Activated CD8-positive, alpha-beta memory T cell treated with anti-CD3 and anti-CD28 coated beads, Interleukin-2, amount 50 U/mL, for 24 hours (primary cell): ENCODE results near the gene UBA5.
A peak's percentile ranks its signal among the peaks of the same experiment; 100 is the strongest.
"Not testable (repeated sequence)": the region's sequence is repeated elsewhere in the genome, so short reads cannot be mapped to it uniquely, and the experiment has no call there.

Source experiments
- DNase-seq: peaks from one replicate; pipeline ENCODE4 v3.0.0-alpha.2; 2020; ENCODE audit errors: extremely low read depth

Gene UBA5

GRCh38 chr3:132660052-132660810 lies at the start of gene UBA5:
UBA5 (plus strand) TSS chr3:132660329; CDS start chr3:132660538, 209 bp downstream.
- DNase-seq = peak; percentile 33

- not testable (repeated sequence) for DNase-seq
Observed at GRCh38 chr3:132615301-132615700, 44.8 kb upstream of the UBA5 start.

GRCh38 chr3:132615881-132616280 lies 44.2 kb upstream of the UBA5 start:
- no peak for DNase-seq

- no peak for DNase-seq
Observed at GRCh38 chr3:132616780-132617179, 43.3 kb upstream of the UBA5 start.

GRCh38 chr3:132622148-132622547 lies 38.0 kb upstream of the UBA5 start:
- DNase-seq = no peak

GRCh38 chr3:132622761-132623160 lies 37.4 kb upstream of the UBA5 start:
- DNase-seq = no peak

GRCh38 chr3:132623646-132624045 lies 36.5 kb upstream of the UBA5 start:
- DNase-seq = no peak

GRCh38 chr3:132624790-132625189 lies 35.3 kb upstream of the UBA5 start:
- DNase-seq = no peak

- no peak for DNase-seq
Observed at GRCh38 chr3:132625613-132626012, 34.5 kb upstream of the UBA5 start.

GRCh38 chr3:132626955-132627354 lies 33.2 kb upstream of the UBA5 start:
- no peak for DNase-seq

GRCh38 chr3:132628157-132628556 lies 32.0 kb upstream of the UBA5 start:
- no peak for DNase-seq

GRCh38 chr3:132629928-132630327 lies 30.2 kb upstream of the UBA5 start:
- no peak for DNase-seq

- DNase-seq = no peak
Observed at GRCh38 chr3:132630612-132631011, 29.5 kb upstream of the UBA5 start.

- DNase-seq = no peak
Observed at GRCh38 chr3:132635052-132635451, 25.1 kb upstream of the UBA5 start.

- DNase-seq = no peak
Observed at GRCh38 chr3:132637590-132637989, 22.5 kb upstream of the UBA5 start.

GRCh38 chr3:132638706-132639105 lies 21.4 kb upstream of the UBA5 start:
- no peak for DNase-seq

- DNase-seq = not testable (repeated sequence)
Observed at GRCh38 chr3:132641427-132641826, 18.7 kb upstream of the UBA5 start.

GRCh38 chr3:132641837-132642538 lies 18.1 kb upstream of the UBA5 start:
- DNase-seq = no peak

GRCh38 chr3:132642539-132642847 lies 17.6 kb upstream of the UBA5 start:
- no peak for DNase-seq

GRCh38 chr3:132643366-132643765 lies 16.8 kb upstream of the UBA5 start:
- DNase-seq = no peak

GRCh38 chr3:132645058-132645457 lies 15.1 kb upstream of the UBA5 start:
- no peak for DNase-seq

GRCh38 chr3:132650153-132650552 lies 10.0 kb upstream of the UBA5 start:
- DNase-seq = no peak

GRCh38 chr3:132652640-132653270 lies 7.4 kb upstream of the UBA5 start:
- DNase-seq = no peak
